HL-60 (cell line): ENCODE results near the gene CDH6.

Source experiments
- CTCF ChIP-seq: IDR thresholded peaks from one replicate; pipeline ENCODE4 v1.5.1; 2011; ENCODE audit warnings: low read length, control low read depth, inconsistent platforms; ENCODE audit not compliant: insufficient read depth
- GABPA ChIP-seq: IDR thresholded peaks from 2 replicates; pipeline ENCODE4 v1.6.1; 2012; ENCODE audit warnings: low read depth
- POLR2AphosphoS5 ChIP-seq: IDR thresholded peaks from 2 replicates; pipeline ENCODE4 v1.6.1; 2012; ENCODE audit warnings: low read depth
- REST ChIP-seq: IDR thresholded peaks from 2 replicates; pipeline ENCODE4 v1.6.1; 2012; ENCODE audit warnings: low read depth; ENCODE audit not compliant: insufficient replicate concordance
- SPI1 ChIP-seq: IDR thresholded peaks from 2 replicates; pipeline ENCODE4 v1.6.1; 2012; ENCODE audit warnings: low read depth, mild to moderate bottlenecking, borderline replicate concordance

GRCh38 chr5:31157720-31158119 lies 35.8 kb upstream of the CDH6 start:
- TF ChIP-seq SPI1 (no peak), CTCF (no peak), POLR2AphosphoS5 (no peak), REST (no peak), GABPA (no peak)
